Activated CD4-positive, alpha-beta T cell treated with anti-CD3 and anti-CD28 coated beads, Interleukin-2, amount 50 U/mL, for 1 hour (primary cell): Measurements from ENCODE around the gene NCEH1.
"Not testable (repeated sequence)": the region's sequence is repeated elsewhere in the genome, so short reads cannot be mapped to it uniquely, and the experiment has no call there.

Source experiments
- DNase-seq: peaks from one replicate; pipeline ENCODE4 v3.0.0-alpha.2; 2020

Gene NCEH1

GRCh38 chr3:172607305-172608121, 103.4 kb downstream of the NCEH1 start:
- DNase-seq, result no peak

DNA sequence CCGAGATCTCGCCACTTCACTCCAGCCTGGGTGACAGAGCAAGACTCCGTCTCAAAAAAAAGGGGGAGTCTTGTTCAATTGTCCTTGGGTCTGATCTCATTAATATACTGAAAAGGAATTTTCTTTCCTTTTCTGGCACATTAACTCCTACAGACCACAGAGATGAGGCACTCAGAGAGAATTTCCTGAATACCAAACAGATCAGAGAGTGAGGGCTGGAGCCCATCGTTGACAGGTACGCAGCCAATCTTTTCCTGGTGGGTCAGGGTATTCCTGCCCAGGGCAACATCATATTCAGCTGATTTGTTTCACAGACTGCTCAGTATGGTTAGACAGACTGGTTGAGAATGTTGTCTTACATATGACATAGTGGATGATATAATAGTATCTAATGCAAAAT, 104.8 kb downstream of the NCEH1 start:
- DNase-seq, result no peak

- DNase-seq, result no peak
Measured at GRCh38 chr3:172604895-172605646, 105.8 kb downstream of the NCEH1 start.

DNA sequence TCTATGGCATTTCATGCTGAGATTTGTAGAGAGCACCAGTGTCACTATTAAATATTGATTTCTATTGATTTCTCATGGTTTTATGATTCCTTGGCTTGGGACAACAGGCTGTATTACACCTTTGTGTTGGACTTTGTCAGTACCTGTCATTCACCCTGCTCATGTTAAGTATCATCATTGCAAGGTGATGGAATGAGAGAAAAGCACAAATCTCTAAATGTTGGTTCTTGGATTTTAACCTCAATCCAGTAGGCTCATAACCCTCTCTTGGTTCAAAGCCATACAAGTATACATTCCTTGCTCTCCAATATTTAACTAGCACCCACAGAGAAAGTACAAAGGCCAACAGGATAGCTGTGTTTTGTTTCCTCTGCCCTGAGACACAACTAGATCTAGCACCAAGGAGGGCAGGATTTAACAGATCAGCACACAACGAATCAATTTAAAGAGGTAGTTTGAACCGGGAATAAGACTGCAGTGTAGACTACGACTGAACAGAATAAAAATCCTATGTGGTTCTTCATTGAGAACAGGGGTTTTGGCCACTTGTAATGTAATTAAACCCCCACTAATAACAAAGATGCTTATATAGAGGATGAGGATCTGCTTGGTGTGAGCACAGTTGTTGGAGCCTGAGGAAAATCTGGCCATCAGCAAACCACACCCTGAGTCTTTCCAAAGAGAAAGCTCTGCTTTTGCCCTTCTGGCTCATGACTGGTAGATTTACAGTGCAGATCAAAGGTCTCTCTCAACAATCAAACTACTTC, 109.6 kb downstream of the NCEH1 start:
- no peak for DNase-seq

GRCh38 chr3:172600644-172601065, 110.2 kb downstream of the NCEH1 start:
- no peak for DNase-seq

GRCh38 chr3:172598904-172599303, 112.0 kb downstream of the NCEH1 start:
- DNase-seq, result no peak

- no peak for DNase-seq
Measured at GRCh38 chr3:172596394-172596706, 114.5 kb downstream of the NCEH1 start.

DNA sequence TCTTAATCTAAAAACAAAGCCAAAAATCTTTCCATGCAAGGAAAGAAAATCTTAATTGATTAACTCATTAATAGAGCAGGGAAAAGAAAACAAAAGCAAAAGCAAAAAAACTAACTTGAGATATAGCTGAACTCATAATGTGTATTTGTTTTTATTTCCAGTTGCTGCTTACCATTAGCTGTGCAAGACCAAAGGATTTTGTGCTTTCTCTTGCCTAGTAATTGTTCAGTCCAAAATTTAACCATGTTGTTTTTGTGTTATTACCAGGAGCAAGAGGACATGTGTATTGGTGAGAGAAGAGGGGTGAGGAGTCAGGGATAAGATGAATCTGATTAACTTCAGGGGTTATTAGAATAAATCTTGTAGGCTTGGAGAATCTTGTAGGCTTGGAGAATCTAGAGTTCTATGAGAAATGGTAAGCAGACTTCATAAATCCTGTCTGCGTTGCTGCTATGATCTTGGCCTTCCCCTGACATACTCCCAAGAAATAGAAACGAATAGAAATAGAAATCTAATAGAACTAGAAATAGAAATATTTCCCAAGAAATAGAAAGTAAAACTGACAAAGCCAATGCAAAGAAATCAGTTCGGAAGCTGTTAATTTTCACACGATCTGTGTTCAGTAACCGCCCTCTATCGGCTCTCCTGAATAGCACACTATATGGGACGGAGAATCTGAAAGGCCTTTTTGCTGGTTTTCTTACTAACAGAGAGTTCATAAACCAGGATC, 115.0 kb downstream of the NCEH1 start:
- DNase-seq, result no peak

DNA sequence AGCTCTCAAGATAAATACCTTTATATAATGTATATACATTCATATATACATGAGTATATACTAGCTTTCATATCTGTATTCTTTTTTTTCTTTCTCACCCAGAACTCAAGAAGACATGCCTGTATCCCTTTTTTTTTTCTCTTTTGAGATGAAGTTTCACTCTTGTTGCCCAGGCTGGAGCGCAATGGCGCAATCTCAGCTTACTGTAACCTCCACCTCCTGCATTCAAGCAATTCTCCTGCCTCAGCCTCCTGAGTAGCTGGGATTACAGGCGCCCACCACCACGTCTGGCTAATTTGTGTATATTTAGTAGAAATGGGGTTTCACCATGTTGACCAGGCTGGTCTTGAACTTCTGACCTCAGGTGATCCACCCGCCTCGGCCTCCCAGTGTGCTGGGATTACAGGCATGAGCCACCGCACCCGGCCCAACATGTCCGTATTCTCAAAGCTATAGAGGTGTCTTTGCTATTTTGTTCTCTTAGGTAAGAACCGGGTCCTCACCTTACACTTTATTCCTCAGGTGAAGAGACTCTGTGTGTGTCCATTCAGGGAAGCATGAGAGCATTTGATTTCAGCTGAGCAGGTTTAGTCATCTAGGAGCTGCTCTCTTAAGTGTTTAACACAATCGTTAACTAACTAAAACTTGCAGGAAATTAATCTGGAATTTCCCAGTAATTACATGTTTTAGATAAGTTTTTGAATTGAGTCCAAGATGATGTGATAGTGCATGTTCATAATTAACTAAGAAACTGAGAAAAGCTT, 115.8 kb downstream of the NCEH1 start:
- not testable (repeated sequence) for DNase-seq

DNA sequence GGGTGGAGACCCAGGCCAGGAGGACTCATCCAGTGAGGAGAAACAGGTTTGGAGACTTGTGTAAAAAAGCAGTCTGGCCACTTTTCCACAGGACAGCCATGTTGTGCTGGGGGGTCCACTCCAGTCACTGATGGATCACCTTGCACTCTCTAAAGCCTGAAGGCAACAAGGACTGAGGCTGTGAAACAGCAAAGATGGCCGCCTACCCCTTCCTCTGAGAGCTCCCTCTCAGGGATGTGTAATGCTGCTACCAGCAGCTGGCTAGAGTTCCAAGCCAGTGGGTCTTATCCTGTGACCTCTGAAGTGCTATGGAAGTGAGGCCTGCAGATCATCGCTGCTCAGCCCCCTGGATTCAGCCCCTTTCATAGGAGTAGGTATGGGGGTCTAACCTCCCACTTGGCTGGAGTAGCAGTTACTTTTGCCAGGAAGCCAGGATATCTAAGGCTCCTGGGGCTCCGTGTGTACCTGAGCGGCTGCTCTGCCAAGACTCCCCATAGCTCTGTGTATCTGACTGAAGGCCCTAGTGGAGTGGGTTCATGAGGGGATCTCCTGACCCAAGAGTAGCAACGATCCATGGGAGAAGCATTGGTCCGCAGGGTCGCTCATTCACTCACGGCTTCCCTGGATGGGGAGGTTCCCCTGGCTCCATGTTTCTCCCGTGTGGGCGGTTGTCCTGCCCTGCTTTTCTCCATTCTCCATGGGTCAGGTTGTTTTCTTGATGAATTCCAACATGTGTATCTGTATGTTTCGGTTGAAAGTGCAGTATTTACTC, 117.8 kb downstream of the NCEH1 start:
- DNase-seq, result no peak

GRCh38 chr3:172591876-172592771, 118.7 kb downstream of the NCEH1 start:
- DNase-seq, result peak; percentile 54

GRCh38 chr3:172591125-172591605, 119.7 kb downstream of the NCEH1 start:
- no peak for DNase-seq

GRCh38 chr3:172586436-172586835, 124.4 kb downstream of the NCEH1 start:
- DNase-seq, result no peak

DNA sequence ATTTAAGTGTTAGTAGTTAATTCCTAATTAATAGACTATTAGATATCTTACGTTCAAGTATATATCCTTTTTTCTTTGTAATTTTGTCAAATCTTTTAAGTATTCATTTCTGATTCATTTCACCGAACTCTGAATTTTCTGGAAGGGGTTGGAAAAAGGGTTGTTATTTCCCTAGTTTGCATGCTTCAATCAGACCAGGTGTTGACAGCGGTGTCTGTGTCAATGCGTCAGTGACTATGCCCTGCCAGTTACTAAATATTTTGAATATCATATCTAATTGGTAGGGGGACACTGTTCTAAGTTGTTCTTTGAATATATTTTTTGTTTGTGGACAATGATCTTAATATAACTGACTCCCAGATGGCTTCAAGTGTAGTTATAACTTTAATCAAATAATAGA, 124.9 kb downstream of the NCEH1 start:
- no peak for DNase-seq

GRCh38 chr3:172582712-172583111, 128.2 kb downstream of the NCEH1 start:
- no peak for DNase-seq

DNA sequence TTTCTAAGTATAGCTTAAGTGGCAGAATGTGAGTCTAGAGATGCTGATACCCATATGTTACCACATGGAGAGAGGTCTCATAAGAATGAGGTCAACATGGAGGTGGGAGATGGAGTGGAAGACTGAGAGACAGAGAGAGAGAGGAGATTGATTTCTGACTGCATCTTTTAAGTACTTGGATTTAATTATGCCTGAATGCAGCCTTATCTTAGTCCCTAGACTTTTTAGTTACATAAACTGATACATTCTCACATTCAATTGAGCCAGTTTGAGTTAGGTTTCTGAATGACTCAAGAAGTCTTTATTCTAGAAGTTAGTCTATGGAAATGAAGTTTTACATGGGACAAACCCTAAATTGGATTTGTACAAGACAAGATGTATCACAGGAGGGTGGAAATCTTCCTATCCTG, 129.1 kb downstream of the NCEH1 start:
- DNase-seq, result no peak

- no peak for DNase-seq
Measured at GRCh38 chr3:172580680-172581401, 130.0 kb downstream of the NCEH1 start.
